Measurements from ENCODE around the gene FCN1. TPM values are rescaled to one million over a fixed set of nuclear protein-coding genes. Genes with fewer than 3 reads are reported as not detected.

Gene FCN1
- total RNA-seq, 3 donors from 2014 or later, result 0.46 to 6.0 (median 3.3) TPM

GRCh38 chr9:134913713-134914500, 3.8 kb downstream of the FCN1 start:
- intact Hi-C loops (cut with DNase I, micrococcal nuclease), result no loop called here
- no peak for ATAC-seq
- Histone ChIP-seq H3K9me3 (no peaks in the 10 kb centered on the region), H3K4me3 (no peak overlapping the region), H3K36me3 (ENCODE audit: low read depth) (no peaks in the 10 kb centered on the region), H3K4me1 (ENCODE audit: low read depth) (no peaks in the 10 kb centered on the region)
- no peak for TF ChIP-seq CTCF (IDR thresholded peaks at IDR 0.05)
- no peak for DNase-seq

GRCh38 chr9:134913041-134913712, 4.5 kb downstream of the FCN1 start:
- no peak for TF ChIP-seq CTCF (IDR thresholded peaks at IDR 0.05)
- no peak for DNase-seq

DNA sequence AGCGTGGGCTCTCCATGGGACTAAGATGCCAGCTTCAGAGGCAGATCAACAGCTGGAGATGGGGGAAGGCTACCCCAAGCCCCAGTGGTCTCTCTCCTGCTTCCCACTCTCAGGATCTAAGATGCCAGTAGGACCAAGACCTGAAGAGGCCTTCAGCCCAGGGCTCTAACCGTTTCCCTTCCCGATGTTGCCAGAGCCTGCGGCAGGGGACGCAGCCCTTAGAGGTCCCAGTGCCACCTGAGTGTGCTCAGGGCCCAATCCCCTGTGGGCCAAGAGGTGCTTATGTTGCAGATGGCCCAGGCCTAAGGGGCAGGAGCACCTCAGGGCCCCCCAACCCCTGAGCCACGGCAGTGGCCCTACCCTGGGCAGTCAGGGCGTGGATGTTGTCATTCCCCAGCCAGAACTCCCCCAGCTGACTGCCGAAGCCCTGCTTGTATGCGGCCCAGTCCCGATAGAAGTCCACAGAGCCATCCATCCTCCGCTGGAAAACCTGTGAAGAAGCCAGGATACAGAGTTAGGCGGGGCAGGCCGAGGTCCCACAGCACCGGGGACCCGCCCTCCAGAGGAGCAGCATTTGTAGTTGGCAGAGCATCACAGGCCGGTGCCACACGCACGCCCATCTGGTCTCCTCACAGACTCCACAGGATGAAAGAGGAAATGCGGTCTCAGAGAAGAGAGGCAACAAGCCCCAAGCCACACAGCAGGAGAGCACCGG, 5.4 kb downstream of the FCN1 start:
- ATAC-seq, result no peak
- intact Hi-C loops (cut with DNase I, micrococcal nuclease), result no loop called here
- Histone ChIP-seq H3K9me3 (no peaks in the 10 kb centered on the region), H3K4me1 (ENCODE audit: low read depth) (no peaks in the 10 kb centered on the region), H3K4me3 (no peak overlapping the region), H3K36me3 (ENCODE audit: low read depth) (no peaks in the 10 kb centered on the region)
- no peak for TF ChIP-seq CTCF (IDR thresholded peaks at IDR 0.05)
- DNase-seq, result no peak

More at GRCh38 chr9:134913041-134913712, 4.5 kb downstream of the FCN1 start:
- Histone ChIP-seq H3K4me3 (no peak overlapping the region), H3K36me3 (ENCODE audit: low read depth) (no peaks in the 10 kb centered on the region), H3K4me1 (ENCODE audit: low read depth) (no peaks in the 10 kb centered on the region), H3K9me3 (no peaks in the 10 kb centered on the region)
- no peak for ATAC-seq
- intact Hi-C loops (cut with DNase I, micrococcal nuclease), result no loop called here

DNA sequence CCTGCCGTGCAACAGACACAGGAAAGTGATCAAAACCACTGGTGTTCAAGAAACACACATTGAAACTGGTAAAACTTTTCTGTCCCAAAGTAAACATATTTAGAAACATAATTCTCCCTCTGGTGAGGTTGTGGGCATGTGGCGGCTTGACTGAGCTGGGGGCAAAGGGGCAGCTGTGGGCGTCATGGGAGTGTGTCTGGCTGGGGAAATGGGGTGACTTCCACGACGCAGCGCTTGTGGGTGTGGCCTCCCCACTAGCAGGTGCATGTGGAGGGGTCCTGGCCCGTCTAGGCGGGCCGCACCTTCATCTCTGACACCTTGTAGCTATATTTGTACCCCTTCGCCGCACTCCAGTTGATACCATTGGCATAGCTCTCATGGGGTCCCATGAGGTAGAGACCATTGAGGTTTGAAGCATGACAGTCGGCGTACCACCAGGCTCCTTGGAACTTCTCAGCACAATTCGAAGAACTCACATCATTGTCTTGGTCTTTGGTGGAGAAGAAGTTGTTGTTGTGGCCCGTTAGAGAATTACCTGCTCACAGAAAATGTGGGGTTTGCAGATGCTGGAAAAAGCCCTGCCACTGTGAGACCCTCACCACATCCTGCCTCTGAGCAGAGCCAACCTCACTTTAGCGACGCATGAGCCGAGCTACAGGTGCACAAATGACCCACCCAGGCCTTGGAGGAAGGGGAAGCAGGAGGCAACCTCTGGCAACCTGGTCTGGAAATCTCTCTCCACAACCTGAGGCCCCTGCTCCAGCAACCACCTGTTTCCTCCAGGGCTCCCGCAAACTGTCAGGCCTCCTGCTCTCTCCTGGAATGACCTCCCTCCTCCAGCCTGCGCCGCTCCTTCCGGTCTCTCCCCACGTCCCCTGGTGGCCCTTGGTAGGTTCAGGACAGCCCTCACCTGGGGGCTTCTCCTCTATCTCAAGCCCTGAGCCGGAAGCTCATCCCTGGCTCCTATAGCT, 7.9 kb downstream of the FCN1 start:
- intact Hi-C loops (cut with DNase I, micrococcal nuclease), result no loop called here
- TF ChIP-seq CTCF (IDR thresholded peaks at IDR 0.05), result no peak
- Histone ChIP-seq H3K9me3 (no peaks in the 10 kb centered on the region), H3K36me3 (ENCODE audit: low read depth) (no peaks in the 10 kb centered on the region), H3K4me1 (ENCODE audit: low read depth) (no peaks in the 10 kb centered on the region), H3K4me3 (no peak overlapping the region)
- DNase-seq (no peak), ATAC-seq (no peak)
